NCI-H146 treated with DMSO at 0.1 percent for 48 hours (cell line): ENCODE results near the gene MELK.

Experiments used
- DNase-seq: peaks from one replicate; lab custom pipeline; 2025; ENCODE audit not compliant: unreplicated experiment; lab: John Stamatoyannopoulos, UW

MELK gene

DNA sequence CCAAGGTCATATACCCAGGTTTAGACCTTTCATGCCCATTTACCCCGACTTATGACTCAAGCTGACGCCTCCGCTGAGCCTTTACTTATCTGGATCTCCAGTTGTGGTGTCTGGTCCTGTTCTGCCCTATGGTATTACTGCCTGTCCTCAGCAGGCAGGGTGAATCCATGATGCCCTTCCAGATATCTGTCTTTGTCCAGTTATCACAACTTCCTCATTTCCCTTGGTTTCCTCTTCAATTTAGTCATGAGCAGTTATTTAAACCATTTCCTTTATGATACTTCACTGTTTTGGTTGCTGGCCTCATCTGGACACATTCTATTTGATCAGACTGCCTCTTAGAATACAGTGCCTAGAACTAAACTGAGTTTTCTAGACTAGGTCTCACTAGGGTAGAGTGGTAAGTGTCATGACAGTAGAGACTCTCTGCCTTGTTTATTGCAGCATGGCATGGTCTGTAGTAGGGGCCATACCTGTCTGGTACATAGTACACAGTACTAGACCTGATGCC, 93.3 kb downstream of the MELK start:
- DNase-seq = no peak

DNA sequence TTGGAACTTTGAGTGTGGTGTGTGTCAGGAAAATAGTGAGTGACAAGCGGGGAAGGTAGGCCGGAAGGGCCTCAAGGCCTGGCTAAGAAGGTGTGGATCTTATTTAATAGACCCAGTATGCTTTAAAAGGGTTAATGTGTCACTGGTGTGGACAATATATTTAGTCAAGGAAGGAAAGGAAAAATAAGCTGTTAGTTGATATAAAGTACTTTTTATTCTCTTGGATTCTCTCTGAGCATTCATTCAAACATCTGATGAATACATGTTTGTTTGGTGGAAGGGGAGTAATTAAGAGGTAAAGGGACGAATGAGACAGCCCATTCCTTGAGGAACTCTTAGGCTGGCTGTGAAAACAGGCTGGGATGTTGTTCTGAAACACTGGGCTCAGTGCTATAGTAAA, 98.9 kb downstream of the MELK start:
- no peak for DNase-seq

DNA sequence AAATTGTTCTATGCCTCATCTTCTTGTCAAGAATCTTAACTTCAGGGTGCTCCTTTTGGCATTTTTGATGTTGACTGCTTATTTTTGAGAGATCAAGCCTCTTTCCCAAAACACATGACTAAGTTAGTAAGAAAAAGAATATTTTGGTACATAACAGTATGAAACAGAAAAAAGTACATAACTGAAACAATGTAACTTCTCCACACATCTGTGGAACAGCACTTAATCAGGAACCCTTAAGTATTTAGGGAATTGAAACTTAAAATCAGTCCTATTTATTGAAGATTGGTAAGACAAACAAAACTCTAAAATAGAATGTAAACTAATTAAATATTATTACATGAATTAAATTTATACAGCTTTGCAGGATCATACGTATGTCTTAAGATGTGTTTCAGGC, 103.4 kb downstream of the MELK start:
- DNase-seq = no peak

DNA sequence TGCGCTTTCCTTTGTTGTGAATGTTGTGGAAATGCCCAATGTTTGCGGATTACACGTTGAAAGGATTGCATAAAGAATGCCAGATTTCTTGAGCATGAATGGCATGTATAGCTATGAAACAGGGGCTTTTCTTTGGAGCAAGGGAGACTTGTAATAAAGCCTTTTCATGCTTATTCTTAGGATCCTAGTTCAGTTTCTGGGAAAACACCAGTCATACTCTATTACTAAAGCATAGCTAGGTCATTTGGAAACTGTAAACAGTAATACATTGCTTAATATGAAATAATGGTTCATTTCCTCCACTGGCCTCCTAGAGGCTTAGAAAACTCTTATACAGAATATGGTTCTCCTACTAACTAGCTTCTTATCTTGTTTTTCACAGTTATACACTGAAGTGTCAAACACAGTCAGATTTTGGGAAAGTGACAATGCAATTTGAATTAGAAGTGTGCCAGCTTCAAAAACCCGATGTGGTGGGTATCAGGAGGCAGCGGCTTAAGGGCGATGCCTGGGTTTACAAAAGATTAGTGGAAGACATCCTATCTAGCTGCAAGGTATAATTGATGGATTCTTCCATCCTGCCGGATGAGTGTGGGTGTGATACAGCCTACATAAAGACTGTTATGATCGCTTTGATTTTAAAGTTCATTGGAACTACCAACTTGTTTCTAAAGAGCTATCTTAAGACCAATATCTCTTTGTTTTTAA, 104.2 kb downstream of the MELK start:
- DNase-seq = no peak

- DNase-seq = no peak
Observed at GRCh38 chr9:36677611-36678010, 104.9 kb downstream of the MELK start.

GRCh38 chr9:36679710-36680109, 107.0 kb downstream of the MELK start:
- no peak for DNase-seq

GRCh38 chr9:36686471-36686870, 113.8 kb downstream of the MELK start:
- DNase-seq = no peak

- DNase-seq = no peak
Observed at GRCh38 chr9:36690412-36691168, 117.9 kb downstream of the MELK start.

- no peak for DNase-seq
Observed at GRCh38 chr9:36691671-36692070, 119.0 kb downstream of the MELK start.

GRCh38 chr9:36698984-36699383, 126.3 kb downstream of the MELK start:
- no peak for DNase-seq

- no peak for DNase-seq
Observed at GRCh38 chr9:36704148-36704547, 131.5 kb downstream of the MELK start.

- DNase-seq = no peak
Observed at GRCh38 chr9:36713515-36714490, 141.1 kb downstream of the MELK start.

DNA sequence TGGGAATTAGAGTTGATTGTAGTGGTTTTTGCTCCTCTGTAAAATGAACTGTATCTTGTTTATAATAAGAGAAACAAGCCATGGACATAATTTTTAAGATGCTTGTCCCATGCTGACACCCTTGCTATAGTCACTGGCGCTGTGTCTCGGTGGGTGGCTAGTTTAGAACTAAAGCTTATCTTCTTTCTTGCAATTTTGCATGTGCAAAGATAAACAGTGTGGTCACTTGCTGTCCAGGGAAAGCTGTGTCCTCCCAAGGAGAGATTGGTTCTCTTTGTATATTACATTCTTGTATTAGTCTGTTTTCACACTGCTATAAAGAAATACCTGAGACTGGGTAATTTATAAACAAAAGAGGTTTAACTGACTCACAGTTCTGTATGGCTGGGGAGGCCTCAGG, 143.8 kb downstream of the MELK start:
- DNase-seq = no peak

DNA sequence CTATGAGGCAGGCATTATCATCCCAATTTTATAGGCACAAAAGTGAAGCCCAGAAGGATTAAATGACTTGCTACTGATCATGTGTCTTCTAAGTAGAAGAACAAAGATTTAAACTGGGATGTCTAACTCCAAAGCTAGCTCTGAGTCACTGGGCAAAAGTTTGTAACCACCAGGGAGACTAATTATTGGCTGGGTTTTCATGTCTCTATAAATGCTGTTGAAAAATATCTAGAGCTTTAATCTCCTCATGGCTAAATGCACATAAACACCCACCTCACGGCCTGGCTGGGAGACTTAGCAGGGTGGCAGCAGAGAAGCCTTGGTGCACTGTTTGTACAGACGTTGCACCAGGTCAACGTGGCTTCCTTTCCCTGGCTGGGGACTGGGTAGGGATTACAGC, 144.6 kb downstream of the MELK start:
- DNase-seq = no peak

DNA sequence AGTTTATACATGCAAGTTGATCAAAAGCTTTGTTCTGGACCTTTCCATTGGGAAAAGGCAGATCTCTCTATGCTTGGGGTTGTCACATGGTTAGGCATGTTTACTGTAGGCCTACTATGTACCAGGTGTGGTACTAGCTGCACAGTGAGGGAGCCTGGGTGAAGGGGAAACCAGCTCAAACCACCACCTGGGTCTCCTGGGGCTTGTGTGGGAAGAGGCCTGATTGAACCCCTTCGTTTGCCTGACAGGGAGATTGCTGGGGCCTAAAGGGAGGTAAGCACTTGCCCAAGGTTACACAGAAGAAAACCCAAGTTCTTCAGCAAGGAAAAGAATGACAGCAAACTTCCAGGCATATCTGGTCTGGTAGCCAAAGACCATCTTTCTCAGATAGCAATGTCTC, 145.9 kb downstream of the MELK start:
- no peak for DNase-seq

DNA sequence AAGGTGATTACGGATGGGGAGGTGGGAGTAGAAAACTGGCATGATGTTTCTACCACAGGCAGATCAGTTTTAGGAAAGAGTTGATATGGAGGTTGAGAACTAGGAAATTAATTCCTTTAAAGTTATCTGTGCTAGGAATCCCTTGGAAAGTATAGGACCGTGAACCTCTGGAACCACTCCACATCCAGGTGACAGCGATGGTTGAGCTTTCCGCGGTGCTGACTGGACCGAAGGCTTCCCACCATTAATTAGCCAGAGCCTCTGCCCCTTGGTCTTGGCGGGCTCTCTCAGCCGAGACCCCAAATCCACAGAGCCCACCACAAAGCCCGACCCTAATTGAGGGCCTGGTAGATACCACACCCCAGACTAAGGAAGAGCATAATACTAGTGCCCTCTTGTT, 147.3 kb downstream of the MELK start:
- DNase-seq = no peak

GRCh38 chr9:36721846-36722588, 149.3 kb downstream of the MELK start:
- DNase-seq = no peak

DNA sequence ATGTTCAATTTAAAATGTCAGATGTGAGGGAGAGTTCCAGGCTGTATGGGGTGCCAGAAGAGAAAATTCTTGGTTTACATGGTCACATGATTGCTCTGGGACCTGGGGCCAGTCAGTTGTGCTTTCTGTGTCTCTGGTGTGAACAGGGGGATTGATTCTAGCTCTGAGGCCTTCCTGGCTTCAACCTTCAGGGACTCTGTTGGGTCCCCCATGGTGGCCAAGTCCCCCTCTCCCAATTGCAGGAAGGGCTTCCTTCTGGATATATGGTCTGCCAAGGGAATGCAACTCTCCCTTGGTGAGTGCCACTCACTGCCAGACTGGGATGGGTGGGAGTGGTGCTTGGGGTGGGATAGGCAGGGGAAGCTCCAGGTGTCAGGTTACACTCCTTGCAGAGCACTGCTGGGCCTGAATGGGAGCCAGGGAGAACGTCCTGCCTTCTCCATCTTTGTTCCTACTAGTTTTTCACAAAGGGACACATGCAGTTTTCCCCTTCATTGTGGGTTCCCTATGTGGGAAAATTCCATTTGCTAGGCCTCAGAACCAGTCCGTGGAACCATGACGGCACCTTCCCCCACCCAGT, 153.2 kb downstream of the MELK start:
- no peak for DNase-seq
